OCI-LY3 (cell line): Measurements from ENCODE around the gene FOLR3.

Source experiments
- EZH2phosphoT487 ChIP-seq: fragments of 200-600 bp; shearing (Covaris generic); IDR thresholded peaks from 2 replicates; pipeline ENCODE4 v1.6.1; 2018; ENCODE audit warnings: antibody characterized with exemption, mixed run types, low read depth
- TF ChIP-seq, protein P1 (sequence below): fragments of 200-600, 300-600 bp; sonication (generic); IDR thresholded peaks from 2 replicates; pipeline ENCODE4 v1.5.1; 2014; ENCODE audit warnings: antibody characterized with exemption, low read length, low read depth

DNA sequence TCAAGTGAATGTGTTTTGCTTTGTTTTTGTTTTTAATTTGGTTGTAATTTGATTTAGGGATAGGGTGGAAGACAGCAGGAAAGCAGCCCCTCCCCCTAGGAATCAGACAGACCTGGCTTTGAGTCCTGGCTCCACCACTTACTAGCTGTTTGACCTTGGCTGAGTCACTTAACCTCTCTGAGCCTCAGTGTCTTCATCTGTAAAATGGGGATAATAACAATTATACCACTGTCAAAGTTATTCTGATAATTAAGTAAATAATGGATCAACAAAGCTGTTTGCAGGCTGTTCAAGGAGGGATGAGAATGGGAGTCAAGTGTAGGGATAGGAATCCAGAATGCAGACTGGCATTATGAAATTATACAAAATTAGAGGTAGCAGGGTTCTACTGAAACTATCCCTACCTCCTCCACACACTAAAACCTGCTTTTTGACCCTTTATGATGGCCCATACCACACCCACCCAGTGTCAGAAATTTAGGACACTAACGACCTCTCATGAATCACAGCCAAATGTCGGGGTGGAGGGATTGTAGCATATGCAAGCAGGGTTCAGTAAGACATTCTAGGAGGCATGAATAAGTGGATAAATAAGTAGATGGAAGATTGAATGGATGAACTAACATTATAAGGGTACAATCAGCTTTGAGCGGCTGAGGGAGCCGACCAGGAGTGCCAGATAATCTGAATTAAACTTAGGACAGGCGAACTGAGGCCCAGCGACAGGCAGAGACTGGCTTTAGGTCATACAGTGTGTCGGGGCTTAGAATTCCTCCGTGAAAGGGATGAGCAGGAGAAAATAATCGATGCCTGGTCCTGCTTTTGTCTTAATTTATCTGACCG is 24.0 kb upstream of the FOLR3 start:
- TF ChIP-seq, protein P1, sequence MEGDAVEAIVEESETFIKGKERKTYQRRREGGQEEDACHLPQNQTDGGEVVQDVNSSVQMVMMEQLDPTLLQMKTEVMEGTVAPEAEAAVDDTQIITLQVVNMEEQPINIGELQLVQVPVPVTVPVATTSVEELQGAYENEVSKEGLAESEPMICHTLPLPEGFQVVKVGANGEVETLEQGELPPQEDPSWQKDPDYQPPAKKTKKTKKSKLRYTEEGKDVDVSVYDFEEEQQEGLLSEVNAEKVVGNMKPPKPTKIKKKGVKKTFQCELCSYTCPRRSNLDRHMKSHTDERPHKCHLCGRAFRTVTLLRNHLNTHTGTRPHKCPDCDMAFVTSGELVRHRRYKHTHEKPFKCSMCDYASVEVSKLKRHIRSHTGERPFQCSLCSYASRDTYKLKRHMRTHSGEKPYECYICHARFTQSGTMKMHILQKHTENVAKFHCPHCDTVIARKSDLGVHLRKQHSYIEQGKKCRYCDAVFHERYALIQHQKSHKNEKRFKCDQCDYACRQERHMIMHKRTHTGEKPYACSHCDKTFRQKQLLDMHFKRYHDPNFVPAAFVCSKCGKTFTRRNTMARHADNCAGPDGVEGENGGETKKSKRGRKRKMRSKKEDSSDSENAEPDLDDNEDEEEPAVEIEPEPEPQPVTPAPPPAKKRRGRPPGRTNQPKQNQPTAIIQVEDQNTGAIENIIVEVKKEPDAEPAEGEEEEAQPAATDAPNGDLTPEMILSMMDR, result no peak
- no peak for TF ChIP-seq EZH2phosphoT487
